Effector memory CD8-positive, alpha-beta T cell (primary cell): Measurements from ENCODE around the gene ABCG1.

Experiments used
- ATAC-seq: fragments of 150-1000 bp; cut with Tn5 transposase; replicated peaks from 2 replicates; pipeline ENCODE4 v1.10.0; 2021; ENCODE audit warnings: mild to moderate bottlenecking, moderate library complexity
- DNase-seq, 3 experiments: peaks; one replicate each; pipeline ENCODE4 v3.0.0; 2021
- H3K27ac Mint-ChIP-seq, 2 donors: one replicate each; pipeline ENCODE4 v1.8.0; 2022; ENCODE audit warnings: mild to moderate bottlenecking in 2 of 2, mixed read lengths in 2 of 2, moderate library complexity in 2 of 2
- H3K27me3 Mint-ChIP-seq, 2 donors: one replicate each; pipeline ENCODE4 v1.8.0; 2022; ENCODE audit warnings: mixed read lengths in 2 of 2
- H3K36me3 Mint-ChIP-seq: one replicate; pipeline ENCODE4 v1.8.0; 2022; ENCODE audit warnings: mild to moderate bottlenecking, moderate library complexity, mixed read lengths; ENCODE audit not compliant: insufficient read depth
- H3K4me1 Mint-ChIP-seq, 2 donors: one replicate each; pipeline ENCODE4 v1.8.0; 2022; ENCODE audit warnings: low read depth in 2 of 2, mixed read lengths in 2 of 2
- H3K4me3 Mint-ChIP-seq, 2 donors: one replicate each; pipeline ENCODE4 v1.8.0; 2022; ENCODE audit warnings: mild to moderate bottlenecking in 2 of 2, mixed read lengths in 2 of 2, moderate library complexity in 2 of 2
- H3K9me3 Mint-ChIP-seq, 2 donors: one replicate each; pipeline ENCODE4 v1.8.0; 2022; ENCODE audit warnings: mixed read lengths in 2 of 2

ABCG1 gene

GRCh38 chr21:42234464-42235241 lies 15.7 kb downstream of the ABCG1 start:
- H3K27me3 Mint-ChIP-seq = no peaks in the 10 kb centered on the region
- DNase-seq (peak; percentile 82 to 86 (median 86)), ATAC-seq (peak; percentile 51)
- peaks cover 61 to 64% of the 10 kb centered on the region in 2 donors for H3K4me1 Mint-ChIP-seq
- H3K27ac Mint-ChIP-seq = peak overlapping the region; percentile 92 to 95
- no peaks in the 10 kb centered on the region for H3K9me3 Mint-ChIP-seq
- peaks cover 59% of the 10 kb centered on the region for H3K36me3 Mint-ChIP-seq
- H3K4me3 Mint-ChIP-seq = peak overlapping the region; percentile 79 to 84

GRCh38 chr21:42235593-42235992 lies 16.7 kb downstream of the ABCG1 start:
- DNase-seq (no peak), ATAC-seq (no peak)
- Mint-ChIP-seq H3K9me3 (no peaks in the 10 kb centered on the region), H3K27ac (peak overlapping the region; percentile 92 to 95), H3K4me3 (peak overlapping the region; percentile 79 to 84), H3K27me3 (no peaks in the 10 kb centered on the region), H3K36me3 (peaks cover 56% of the 10 kb centered on the region), H3K4me1 (peaks cover 64 to 67% of the 10 kb centered on the region in 2 donors)

- no peak for ATAC-seq
- H3K9me3 Mint-ChIP-seq = no peaks in the 10 kb centered on the region
- DNase-seq = no peak
- peak overlapping the region; percentile 79 to 84 for H3K4me3 Mint-ChIP-seq
- H3K4me1 Mint-ChIP-seq = peaks cover 64 to 67% of the 10 kb centered on the region in 2 donors
- H3K27me3 Mint-ChIP-seq = no peaks in the 10 kb centered on the region
- peaks cover 56% of the 10 kb centered on the region for H3K36me3 Mint-ChIP-seq
- H3K27ac Mint-ChIP-seq = peak overlapping the region; percentile 92 to 95
Measured at GRCh38 chr21:42236014-42236413, 17.1 kb downstream of the ABCG1 start.

- no peak for ATAC-seq
- peak overlapping the region; percentile 79 to 84 for H3K4me3 Mint-ChIP-seq
- H3K9me3 Mint-ChIP-seq = no peaks in the 10 kb centered on the region
Measured at GRCh38 chr21:42236693-42237092, 17.8 kb downstream of the ABCG1 start.

GRCh38 chr21:42237161-42237560 lies 18.2 kb downstream of the ABCG1 start:
- Mint-ChIP-seq H3K4me3 (peak overlapping the region; percentile 79 to 84), H3K36me3 (peaks cover 56% of the 10 kb centered on the region), H3K4me1 (peaks cover 61 to 69% of the 10 kb centered on the region in 2 donors), H3K27me3 (no peaks in the 10 kb centered on the region), H3K27ac (peak overlapping the region; percentile 92 to 95), H3K9me3 (no peaks in the 10 kb centered on the region)
- DNase-seq (no peak), ATAC-seq (no peak)

More at GRCh38 chr21:42236693-42237092, 17.8 kb downstream of the ABCG1 start:
- peaks cover 56% of the 10 kb centered on the region for H3K36me3 Mint-ChIP-seq
- H3K27me3 Mint-ChIP-seq = no peaks in the 10 kb centered on the region
- no peak for DNase-seq
- peak overlapping the region; percentile 92 to 95 for H3K27ac Mint-ChIP-seq
- H3K4me1 Mint-ChIP-seq = peaks cover 61 to 67% of the 10 kb centered on the region in 2 donors

GRCh38 chr21:42237577-42237976 lies 18.6 kb downstream of the ABCG1 start:
- peak; percentile 3 for ATAC-seq
- H3K36me3 Mint-ChIP-seq = peaks cover 57% of the 10 kb centered on the region
- peak overlapping the region; percentile 79 to 84 for H3K4me3 Mint-ChIP-seq
- H3K27me3 Mint-ChIP-seq = no peaks in the 10 kb centered on the region
- no peaks in the 10 kb centered on the region for H3K9me3 Mint-ChIP-seq
- DNase-seq = peak; percentile 28 to 31 (median 28)
- peaks cover 58 to 68% of the 10 kb centered on the region in 2 donors for H3K4me1 Mint-ChIP-seq
- H3K27ac Mint-ChIP-seq = peak overlapping the region; percentile 92 to 95

GRCh38 chr21:42238185-42238934 lies 19.4 kb downstream of the ABCG1 start:
- Mint-ChIP-seq H3K36me3 (peaks cover 60% of the 10 kb centered on the region), H3K9me3 (no peaks in the 10 kb centered on the region), H3K4me1 (peaks cover 51 to 62% of the 10 kb centered on the region in 2 donors), H3K4me3 (peak overlapping the region; percentile 79 to 84), H3K27ac (peak overlapping the region; percentile 92 to 95), H3K27me3 (no peaks in the 10 kb centered on the region)
- ATAC-seq = peak; percentile 62
- peak; percentile 66 to 69 (median 69) for DNase-seq

- H3K36me3 Mint-ChIP-seq = peaks cover 48% of the 10 kb centered on the region
- no peak overlapping the region for H3K4me3 Mint-ChIP-seq
- ATAC-seq (no peak), DNase-seq (no peak)
- H3K4me1 Mint-ChIP-seq = peaks cover 39 to 53% of the 10 kb centered on the region in 2 donors
- H3K27me3 Mint-ChIP-seq = no peaks in the 10 kb centered on the region
- no peaks in the 10 kb centered on the region for H3K9me3 Mint-ChIP-seq
- H3K27ac Mint-ChIP-seq = peak overlapping the region in 1 of 2 donors; percentile 17
Measured at GRCh38 chr21:42239556-42239955, 20.6 kb downstream of the ABCG1 start.

- Mint-ChIP-seq H3K27me3 (no peaks in the 10 kb centered on the region), H3K4me1 (peaks cover 38 to 50% of the 10 kb centered on the region in 2 donors), H3K4me3 (no peak overlapping the region), H3K36me3 (peaks cover 48% of the 10 kb centered on the region), H3K27ac (peak overlapping the region in 1 of 2 donors; percentile 17), H3K9me3 (no peaks in the 10 kb centered on the region)
- DNase-seq (no peak), ATAC-seq (no peak)
Measured at GRCh38 chr21:42239973-42240372, 21.0 kb downstream of the ABCG1 start.

- Mint-ChIP-seq H3K36me3 (peaks cover 36% of the 10 kb centered on the region), H3K9me3 (no peaks in the 10 kb centered on the region), H3K27me3 (no peaks in the 10 kb centered on the region), H3K27ac (no peak overlapping the region), H3K4me1 (peaks cover 19 to 35% of the 10 kb centered on the region in 2 donors), H3K4me3 (no peak overlapping the region)
- ATAC-seq (no peak), DNase-seq (no peak)
Measured at GRCh38 chr21:42242611-42243010, 23.7 kb downstream of the ABCG1 start.

GRCh38 chr21:42243026-42243425 lies 24.1 kb downstream of the ABCG1 start:
- ATAC-seq (no peak), DNase-seq (no peak)
- no peaks in the 10 kb centered on the region for H3K27me3 Mint-ChIP-seq
- no peaks in the 10 kb centered on the region for H3K9me3 Mint-ChIP-seq
- peaks cover 32% of the 10 kb centered on the region for H3K36me3 Mint-ChIP-seq
- no peak overlapping the region for H3K27ac Mint-ChIP-seq
- no peak overlapping the region for H3K4me3 Mint-ChIP-seq
- H3K4me1 Mint-ChIP-seq = peaks cover 17 to 31% of the 10 kb centered on the region in 2 donors

- Mint-ChIP-seq H3K4me3 (no peak overlapping the region), H3K36me3 (peaks cover 31% of the 10 kb centered on the region)
- ATAC-seq = no peak
Measured at GRCh38 chr21:42245331-42246193, 26.6 kb downstream of the ABCG1 start.

GRCh38 chr21:42247716-42248115 lies 28.8 kb downstream of the ABCG1 start:
- Mint-ChIP-seq H3K27ac (peak overlapping the region; percentile 9 to 39), H3K4me3 (no peak overlapping the region), H3K27me3 (no peaks in the 10 kb centered on the region), H3K36me3 (peaks cover 33% of the 10 kb centered on the region), H3K4me1 (peaks cover 16 to 22% of the 10 kb centered on the region in 2 donors), H3K9me3 (no peaks in the 10 kb centered on the region)
- ATAC-seq = no peak
- DNase-seq = no peak

More at GRCh38 chr21:42245331-42246193, 26.6 kb downstream of the ABCG1 start:
- Mint-ChIP-seq H3K4me1 (peaks cover 12 to 20% of the 10 kb centered on the region in 2 donors), H3K27me3 (no peaks in the 10 kb centered on the region), H3K27ac (peak overlapping the region; percentile 24 to 63), H3K9me3 (no peaks in the 10 kb centered on the region)
- DNase-seq = no peak
